Erythroblast (primary cell): Measurements from ENCODE around the gene ENPEP.

Source experiments
- DNase-seq, 2 experiments: peaks; one replicate each; lab custom pipeline; 2025; lab: John Stamatoyannopoulos, UW
- GATA1 ChIP-seq: IDR thresholded peaks from 2 replicates; pipeline ENCODE4 v1.6.1; 2011; ENCODE audit warnings: low read depth, mild to moderate bottlenecking, control low read depth, low read length, moderate library complexity
- POLR2A ChIP-seq: IDR thresholded peaks from 2 replicates; pipeline ENCODE4 v1.6.1; 2011; ENCODE audit warnings: mild to moderate bottlenecking, low read length

The ENPEP gene

GRCh38 chr4:110612631-110613269, 136.8 kb downstream of the ENPEP start:
- no peak for DNase-seq
- TF ChIP-seq GATA1 (no peak), POLR2A (no peak)

- TF ChIP-seq POLR2A (no peak), GATA1 (no peak)
- no peak for DNase-seq
Measured at GRCh38 chr4:110613745-110614144, 137.8 kb downstream of the ENPEP start.

GRCh38 chr4:110614173-110614963, 138.4 kb downstream of the ENPEP start:
- TF ChIP-seq GATA1: no peak
- no peak for TF ChIP-seq POLR2A
- no peak for DNase-seq
